Activated T-cell treated with anti-CD3 and anti-CD28 coated beads, Interleukin-2, amount 50 U/mL, for 48 hours (primary cell): ENCODE results near the gene MOV10L1.

ENCODE experiments used
- DNase-seq, 2 experiments: peaks; one replicate each; pipeline ENCODE4 v3.0.0-alpha.2; 2020

MOV10L1 gene

GRCh38 chr22:50178871-50179869, 89.4 kb downstream of the MOV10L1 start:
- DNase-seq: no peak

GRCh38 chr22:50179937-50180726, 90.3 kb downstream of the MOV10L1 start:
- no peak for DNase-seq

- no peak for DNase-seq
These were observed 91.1 kb downstream of the MOV10L1 start for GRCh38 chr22:50180727-50181521.

- no peak for DNase-seq
These were observed 92.6 kb downstream of the MOV10L1 start for GRCh38 chr22:50182176-50183081.

- DNase-seq: no peak
These were observed 93.5 kb downstream of the MOV10L1 start for GRCh38 chr22:50183141-50183971.

- no peak for DNase-seq
These were observed 94.4 kb downstream of the MOV10L1 start for GRCh38 chr22:50184004-50184901.

GRCh38 chr22:50184902-50185374, 95.1 kb downstream of the MOV10L1 start:
- no peak for DNase-seq

- peak; percentile 86 to 92 for DNase-seq
These were observed 95.7 kb downstream of the MOV10L1 start, which contains the start of gene TRABD for GRCh38 chr22:50185375-50186087. TRABD (plus strand) TSS chr22:50185913; CDS start chr22:50193061, 7,148 bp downstream.

- no peak for DNase-seq
These were observed 96.4 kb downstream of the MOV10L1 start for GRCh38 chr22:50186181-50186714.

GRCh38 chr22:50186761-50187523, 97.1 kb downstream of the MOV10L1 start:
- DNase-seq: no peak

- no peak for DNase-seq
These were observed 98.5 kb downstream of the MOV10L1 start for GRCh38 chr22:50188356-50188755.

- no peak for DNase-seq
These were observed 99.5 kb downstream of the MOV10L1 start for GRCh38 chr22:50189184-50189848.

GRCh38 chr22:50189849-50190181, 100.0 kb downstream of the MOV10L1 start:
- no peak for DNase-seq

- DNase-seq: peak; percentile 85 to 89
These were observed 100.6 kb downstream of the MOV10L1 start for GRCh38 chr22:50190182-50190940.

GRCh38 chr22:50190941-50191741, 101.3 kb downstream of the MOV10L1 start:
- DNase-seq: peak; percentile 74 to 78
